HepG2 (cell line): ENCODE measurements around the gene ERMARD. TPM values are rescaled to one million over a fixed set of nuclear protein-coding genes. Genes with fewer than 3 reads are reported as not detected.

Experiments used
- ATAC-seq: fragments of 200-7000 bp; cut with Tn5 transposase; 3 replicates; pipeline ENCODE4 v1.9.1; 2020; ENCODE audit warnings: mild to moderate bottlenecking, moderate library complexity
- BruUV-seq: library from RNA; stranded (reverse); fragments of 400-500 nt; replicated peaks from 2 replicates; lab custom pipeline; 2021; lab: Mats Ljungman, UMichigan
- CTCF ChIA-PET: fragments of 300-600 bp; formaldehyde crosslinking; extraction: SDS; loops from one replicate; lab custom pipeline; 2021; ENCODE audit warnings: low total read pairs, inconsistent platforms, low intra/inter-chr PET ratio; lab: Yijun Ruan, JAX
- POLR2A ChIA-PET: fragments of 350-600 bp; sonication (Branson Sonifier 250); formaldehyde crosslinking; loops from one replicate; lab custom pipeline; 2020; ENCODE audit warnings: antibody characterized with exemption, inconsistent platforms; lab: Yijun Ruan, JAX
- DNase-seq: peaks from one replicate; pipeline ENCODE4 v3.0.0-alpha.2; 2015; ENCODE audit warnings: low spot score
- FAIRE-seq: peaks from 3 replicates; lab custom pipeline; 2011; peaks lifted over from hg19 to GRCh38; lab: Jason Lieb, UNC
- H2AFZ ChIP-seq: one replicate; pipeline ENCODE4 v1.6.1; 2011; ENCODE audit warnings: low read length, inconsistent platforms
- H3K27ac ChIP-seq: fragments of 300-600 bp; 3 replicates; pipeline ENCODE4 v1.8.0; 2011; ENCODE audit warnings: mixed run types, mild to moderate bottlenecking, mixed read lengths, low read length, inconsistent platforms; ENCODE audit not compliant: insufficient read depth; ENCODE audit errors: extremely low read length
- H3K27me3 ChIP-seq, 2 experiments: fragments of 200-600 bp in 1 of 2; 2 replicates in 1 of 2; 3 replicates in 1 of 2; pipeline versions ENCODE4 v1.6.0 to v1.8.0; 2011; ENCODE audit warnings: low read length in 2 of 2, mild to moderate bottlenecking in 2 of 2, moderate library complexity in 2 of 2, inconsistent platforms in 1 of 2; ENCODE audit not compliant: insufficient read depth in 2 of 2, control insufficient read depth in 1 of 2
- H3K36me3 ChIP-seq, 2 experiments: fragments of 200-600 bp in 1 of 2; replicated peaks in 1 of 2; 2 replicates in 1 of 2; 3 replicates in 1 of 2; pipeline versions ENCODE4 v1.5.1 to v1.8.0; 2011; ENCODE audit warnings: low read length in 2 of 2, inconsistent platforms in 1 of 2; ENCODE audit not compliant: insufficient read depth in 2 of 2, control insufficient read depth in 1 of 2
- H3K4me1 ChIP-seq: 2 replicates; pipeline ENCODE4 v1.5.1; 2012; ENCODE audit warnings: low read length, inconsistent platforms; ENCODE audit not compliant: insufficient read depth
- H3K4me2 ChIP-seq: 2 replicates; pipeline ENCODE4 v1.6.0; 2011; ENCODE audit warnings: low read depth, low read length, inconsistent platforms
- H3K4me3 ChIP-seq, 3 experiments: fragments of 200-600 bp in 1 of 3; sonication (generic), shearing (Covaris generic) in 1 of 3; replicated peaks in 1 of 3; 2 replicates each; pipeline ENCODE4 v1.5.1; 2011 to 2016; ENCODE audit warnings: low read length in 3 of 3, inconsistent platforms in 2 of 3, low read depth in 2 of 3, mild to moderate bottlenecking in 2 of 3, control low read depth in 1 of 3, mixed read lengths in 1 of 3; ENCODE audit not compliant: insufficient read depth in 1 of 3
- H3K79me2 ChIP-seq: one replicate; pipeline ENCODE4 v1.6.1; 2011; ENCODE audit warnings: low read length, inconsistent platforms; ENCODE audit not compliant: insufficient read depth
- H3K9ac ChIP-seq: 2 replicates; pipeline ENCODE4 v1.6.0; 2011; ENCODE audit warnings: mild to moderate bottlenecking, low read depth, low read length, inconsistent platforms; ENCODE audit not compliant: insufficient read depth
- H3K9me3 ChIP-seq: 2 replicates; pipeline ENCODE4 v1.5.1; 2012; ENCODE audit warnings: mild to moderate bottlenecking, low read length
- H4K20me1 ChIP-seq: 2 replicates; pipeline ENCODE4 v1.6.0; 2011; ENCODE audit warnings: inconsistent platforms, mild to moderate bottlenecking, low read length, moderate library complexity; ENCODE audit not compliant: insufficient read depth
- CERS6 ChIP-seq: sonication (generic); formaldehyde crosslinking; IDR thresholded peaks from 2 replicates; pipeline ENCODE4 v1.5.0; 2020; ENCODE audit warnings: missing genetic modification reagents
- FOXJ3 ChIP-seq: sonication (generic); formaldehyde crosslinking; IDR thresholded peaks from 2 replicates; pipeline ENCODE4 v1.4.0; 2020; ENCODE audit warnings: missing genetic modification reagents, mild to moderate bottlenecking, borderline replicate concordance
- HCFC1 ChIP-seq: fragments of 150-350 bp; IDR thresholded peaks from 2 replicates; pipeline ENCODE4 v1.6.1; 2014; ENCODE audit warnings: low read depth, low read length
- HMGA1 ChIP-seq: sonication (generic); formaldehyde crosslinking; conservative IDR thresholded peaks from 2 replicates; pipeline ENCODE4 v1.4.0; 2020; ENCODE audit warnings: missing genetic modification reagents
- JDP2 ChIP-seq: sonication (generic); formaldehyde crosslinking; IDR thresholded peaks from 2 replicates; pipeline ENCODE4 v1.8.1; 2022; ENCODE audit warnings: missing genetic modification reagents, borderline replicate concordance
- MEIS2 ChIP-seq: sonication (generic); formaldehyde crosslinking; IDR thresholded peaks from 2 replicates; pipeline ENCODE4 v1.9.0; 2021; ENCODE audit warnings: mild to moderate bottlenecking, missing genetic modification reagents
- MIER2 ChIP-seq: IDR thresholded peaks from 2 replicates; pipeline ENCODE4 v1.6.1; 2016; ENCODE audit warnings: missing biosample characterization, missing genetic modification reagents
- MTA3 ChIP-seq: sonication (generic); formaldehyde crosslinking; IDR thresholded peaks from 2 replicates; pipeline ENCODE4 v1.4.0; 2020; ENCODE audit warnings: missing genetic modification reagents
- MXI1 ChIP-seq: IDR thresholded peaks from 3 replicates; pipeline ENCODE4 v1.6.1; 2012; ENCODE audit warnings: low read depth, low read length, inconsistent platforms, borderline replicate concordance
- PRMT3 ChIP-seq: sonication (generic); formaldehyde crosslinking; IDR thresholded peaks from 2 replicates; pipeline ENCODE4 v1.8.1; 2022; ENCODE audit warnings: low read depth, mild to moderate bottlenecking, moderate library complexity, missing genetic modification reagents, borderline replicate concordance
- TCF7 ChIP-seq: sonication (generic); IDR thresholded peaks from 2 replicates; pipeline ENCODE4 v1.6.1; 2016; ENCODE audit warnings: antibody characterized with exemption, low read depth
- USF2 ChIP-seq, 2 experiments: sonication (generic) in 1 of 2; formaldehyde crosslinking in 1 of 2; IDR thresholded peaks; 2 replicates each; pipeline versions ENCODE4 v1.5.1 to v1.6.1; 2011 to 2020; ENCODE audit warnings: borderline replicate concordance in 1 of 2, low read depth in 1 of 2, low read length in 1 of 2, mild to moderate bottlenecking in 1 of 2, missing genetic modification reagents in 1 of 2, moderate library complexity in 1 of 2
- ZBTB2 ChIP-seq: sonication (generic); formaldehyde crosslinking; IDR thresholded peaks from 2 replicates; pipeline ENCODE4 v1.8.0; 2022; ENCODE audit warnings: low read depth, missing genetic modification reagents
- ZNF569 ChIP-seq: sonication (generic); formaldehyde crosslinking; IDR thresholded peaks from 2 replicates; pipeline ENCODE4 v1.5.0; 2020; ENCODE audit warnings: mild to moderate bottlenecking, missing genetic modification reagents, moderate library complexity, borderline replicate concordance
- ZNF777 ChIP-seq: sonication (generic); formaldehyde crosslinking; IDR thresholded peaks from 2 replicates; pipeline ENCODE4 v1.4.0; 2020; ENCODE audit warnings: missing genetic modification reagents
- WGBS: methylation state at CpG from one replicate; pipeline ENCODE4 v1.1.6; 2017; ENCODE audit warnings: low lambda C conversion rate; 5-methylcytosine and 5-hydroxymethylcytosine counted together
- in situ Hi-C: cut with HindIII; loops from 2 replicates; pipeline ENCODE4 v1.10.0; 2017; ENCODE audit warnings: low pct_unique_long_range_greater_than_20kb; ENCODE audit not compliant: extremely low pct_ligation_motif_present
- intact Hi-C: fragments of 100-400 bp; cut with micrococcal nuclease; formaldehyde crosslinking; loops from one replicate; pipeline ENCODE4 v1.10.0; 2022; ENCODE audit not compliant: unreplicated experiment
- polyA plus RNA-seq, 8 experiments: library from polyadenylated mRNA; depleted of rRNA in 3 of 8; stranded (reverse) in 7 of 8; unstranded in 1 of 8; fragments of >200 nt; fragmentation: Illumina TruSeq in 4 of 8; extraction: Trizol in 4 of 8; gene quantifications; 2 replicates each; pipeline versions ENCODE4 v1.2.1 to v1.2.3, GENCODE V29; 2011 to 2016; ENCODE audit warnings: low read depth in 4 of 8, missing spikeins in 1 of 8, mixed read lengths in 1 of 8; ENCODE audit not compliant: insufficient read depth in 1 of 8
- total RNA-seq, 5 experiments: library from RNA; depleted of rRNA; stranded (reverse); fragments of >200 nt; fragmentation: Illumina TruSeq; extraction: Trizol; gene quantifications; 2 replicates each; pipeline ENCODE4 v1.2.3, GENCODE V29; 2016; ENCODE audit warnings: low read depth in 1 of 5
- TF ChIP-seq, protein P1 (sequence below): IDR thresholded peaks from 2 replicates; pipeline ENCODE4 v1.6.1; 2012; ENCODE audit warnings: low read length, improper control_type of control experiment

Gene ERMARD
- total and polyA plus RNA-seq, 2 of the 13 experiments (the other 11 are each of a cell fraction or from before 2014, with no cell fraction given), result 8.8 to 10.7 TPM

DNA sequence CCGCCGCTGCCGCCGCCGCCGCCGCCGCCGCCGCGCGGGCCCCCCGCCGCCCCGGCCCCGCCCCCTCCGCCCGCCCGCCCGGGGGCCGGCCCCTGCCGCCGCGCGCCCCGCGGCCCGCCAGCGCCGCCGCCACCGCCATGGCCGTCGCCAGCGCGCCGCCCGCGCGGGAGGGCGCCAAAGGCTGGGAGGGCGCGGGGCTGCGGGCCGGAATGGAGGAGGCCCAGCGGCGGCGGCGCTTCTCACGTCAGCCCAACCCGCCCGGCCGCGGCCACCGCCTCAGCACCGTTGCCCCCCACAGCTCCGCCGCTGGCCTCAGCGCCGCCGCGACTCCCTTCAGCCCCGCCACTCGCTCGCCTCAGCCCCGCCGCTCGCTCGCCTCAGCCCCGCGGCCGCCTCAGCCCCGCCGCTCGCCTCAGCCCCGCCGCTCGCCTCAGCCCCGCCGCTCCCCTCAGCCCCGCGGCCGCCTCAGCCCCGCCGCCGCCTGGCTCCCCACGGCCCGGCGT lies 27.4 kb upstream of the ERMARD start:
- in situ Hi-C loops (no loop called here), intact Hi-C loops (loop anchor here (2.0 kb wide), 1 partner anchor 75 kb away; no protein-coding TSS in a partner anchor)
- Histone ChIP-seq H3K27ac (peak overlapping the region; percentile 71), H3K79me2 (peaks cover 44% of the 10 kb centered on the region), H3K9me3 (no peaks in the 10 kb centered on the region), H2AFZ (no peak overlapping the region), H3K4me2 (no peak overlapping the region), H4K20me1 (peaks cover 42% of the 10 kb centered on the region), H3K4me3 (peak overlapping the region; percentile 40 to 90 (median 69); a peak in 4 of 6 replicates), H3K9ac (peak overlapping the region; percentile 82), H3K36me3 (peaks cover 2 to 5% of the 10 kb centered on the region in 2 experiments; a peak in 4 of 5 replicates), H3K27me3 (no peaks in the 10 kb centered on the region; a peak in 1 of 5 replicates), H3K4me1 (peaks cover 59% of the 10 kb centered on the region)
- ATAC-seq (peak; percentile 2), DNase-seq (no peak), FAIRE-seq (no peak)
- CTCF ChIA-PET, result no interaction called here
- no TSS peak for BruUV-seq
- POLR2A ChIA-PET, result interaction anchor here (0.6 to 5.7 kb wide), 9 partner anchors 9 to 830 kb away, joined by 3 to 92 read pairs (median 4); partner anchors contain the start of genes C6orf120, DYNLT2, ERMARD and TBP
- WGBS, result 1% methylated on average over 13 of the region's 89 CpGs
- TF ChIP-seq ZNF569 (CRISPR knock-in tag), result no peak
- TF ChIP-seq MXI1, result 0 out of 3 replicates have a peak, but pooled peaks have one; percentile 12
- 0 out of 2 replicates have a peak, but pooled peaks have one; percentile 6 for TF ChIP-seq JDP2 (CRISPR knock-in tag)
- 0 out of 2 replicates have a peak, but pooled peaks have one; percentile 18 for TF ChIP-seq ZBTB2 (CRISPR knock-in tag)
- TF ChIP-seq CERS6 (CRISPR knock-in tag), result no peak
- no peak for TF ChIP-seq ZNF777 (CRISPR knock-in tag)
- TF ChIP-seq, protein P1, sequence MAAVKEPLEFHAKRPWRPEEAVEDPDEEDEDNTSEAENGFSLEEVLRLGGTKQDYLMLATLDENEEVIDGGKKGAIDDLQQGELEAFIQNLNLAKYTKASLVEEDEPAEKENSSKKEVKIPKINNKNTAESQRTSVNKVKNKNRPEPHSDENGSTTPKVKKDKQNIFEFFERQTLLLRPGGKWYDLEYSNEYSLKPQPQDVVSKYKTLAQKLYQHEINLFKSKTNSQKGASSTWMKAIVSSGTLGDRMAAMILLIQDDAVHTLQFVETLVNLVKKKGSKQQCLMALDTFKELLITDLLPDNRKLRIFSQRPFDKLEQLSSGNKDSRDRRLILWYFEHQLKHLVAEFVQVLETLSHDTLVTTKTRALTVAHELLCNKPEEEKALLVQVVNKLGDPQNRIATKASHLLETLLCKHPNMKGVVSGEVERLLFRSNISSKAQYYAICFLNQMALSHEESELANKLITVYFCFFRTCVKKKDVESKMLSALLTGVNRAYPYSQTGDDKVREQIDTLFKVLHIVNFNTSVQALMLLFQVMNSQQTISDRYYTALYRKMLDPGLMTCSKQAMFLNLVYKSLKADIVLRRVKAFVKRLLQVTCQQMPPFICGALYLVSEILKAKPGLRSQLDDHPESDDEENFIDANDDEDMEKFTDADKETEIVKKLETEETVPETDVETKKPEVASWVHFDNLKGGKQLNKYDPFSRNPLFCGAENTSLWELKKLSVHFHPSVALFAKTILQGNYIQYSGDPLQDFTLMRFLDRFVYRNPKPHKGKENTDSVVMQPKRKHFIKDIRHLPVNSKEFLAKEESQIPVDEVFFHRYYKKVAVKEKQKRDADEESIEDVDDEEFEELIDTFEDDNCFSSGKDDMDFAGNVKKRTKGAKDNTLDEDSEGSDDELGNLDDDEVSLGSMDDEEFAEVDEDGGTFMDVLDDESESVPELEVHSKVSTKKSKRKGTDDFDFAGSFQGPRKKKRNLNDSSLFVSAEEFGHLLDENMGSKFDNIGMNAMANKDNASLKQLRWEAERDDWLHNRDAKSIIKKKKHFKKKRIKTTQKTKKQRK, result no peak
- TF ChIP-seq MTA3 (CRISPR knock-in tag), result no peak
- TF ChIP-seq USF2 (IDR thresholded peaks at IDR 0.05; ENCODE audit: low read depth, low read length), result no peak
- TF ChIP-seq USF2 (CRISPR knock-in tag; IDR thresholded peaks at IDR 0.05; ENCODE audit: borderline replicate concordance), result no peak
- no peak for TF ChIP-seq HCFC1
- no peak for TF ChIP-seq FOXJ3 (CRISPR knock-in tag)
- 0 out of 2 replicates have a peak, but pooled peaks have one; percentile 3 for TF ChIP-seq PRMT3
- TF ChIP-seq TCF7, result no peak
- no peak for TF ChIP-seq MEIS2
- TF ChIP-seq HMGA1 (CRISPR knock-in tag), result no peak
- TF ChIP-seq MIER2 (CRISPR knock-in tag), result no peak
